Naive thymus-derived CD8-positive, alpha-beta T cell (primary cell): Measurements from ENCODE around the gene F12. TPM values are rescaled to one million over a fixed set of nuclear protein-coding genes. Genes with fewer than 3 reads are reported as not detected.
A peak's percentile ranks its signal among the peaks of the same experiment; 100 is the strongest.
"Not testable (repeated sequence)": the region's sequence is repeated elsewhere in the genome, so short reads cannot be mapped to it uniquely, and the experiment has no call there.

ENCODE experiments used
- ATAC-seq, 2 donors: fragments of 150-1000 bp; cut with Tn5 transposase in 1 of 2; sonication (Bioruptor Pico), chemical (Tn5 transposase) in 1 of 2; 1 replicate in 1 of 2; 2 replicates in 1 of 2; pipeline ENCODE4 v1.10.0; 2021; ENCODE audit warnings: mild to moderate bottlenecking in 2 of 2, moderate library complexity in 2 of 2
- POLR2A ChIA-PET: fragments of 350-600 bp; sonication (Branson Sonifier 250); formaldehyde crosslinking; loops from one replicate; lab custom pipeline; 2021; ENCODE audit warnings: antibody characterized with exemption; lab: Charles Lee
- DNase-seq, 10 donors: peaks; one replicate each; pipeline versions ENCODE4 v3.0.0 to v3.0.0-alpha.2; 2020 to 2022
- H3K27ac Mint-ChIP-seq, 10 donors: one replicate each; pipeline ENCODE4 v1.8.0; 2020 to 2022; ENCODE audit warnings: mild to moderate bottlenecking in 10 of 10, mixed read lengths in 10 of 10, moderate library complexity in 4 of 10, inconsistent platforms in 1 of 10
- H3K27me3 Mint-ChIP-seq, 5 donors: one replicate each; pipeline ENCODE4 v1.8.0; 2021 to 2022; ENCODE audit warnings: mixed read lengths in 5 of 5
- H3K36me3 Mint-ChIP-seq, 3 donors: one replicate each; pipeline ENCODE4 v1.8.0; 2020 to 2022; ENCODE audit warnings: mixed read lengths in 3 of 3, mild to moderate bottlenecking in 2 of 3, inconsistent platforms in 1 of 3
- H3K4me1 Mint-ChIP-seq, 4 donors: one replicate each; pipeline ENCODE4 v1.8.0; 2021 to 2022; ENCODE audit warnings: mixed read lengths in 4 of 4
- H3K4me3 Mint-ChIP-seq, 10 donors: one replicate each; pipeline ENCODE4 v1.8.0; 2020 to 2022; ENCODE audit warnings: mild to moderate bottlenecking in 10 of 10, mixed read lengths in 10 of 10, moderate library complexity in 6 of 10, inconsistent platforms in 1 of 10
- H3K9me3 Mint-ChIP-seq, 9 donors: one replicate each; pipeline ENCODE4 v1.8.0; 2020 to 2022; ENCODE audit warnings: mixed read lengths in 9 of 9, mild to moderate bottlenecking in 3 of 9, inconsistent platforms in 1 of 9, moderate library complexity in 1 of 9
- polyA plus RNA-seq, 3 donors: library from polyadenylated mRNA; unstranded; fragments of 300-500 nt; fragmentation: Illumina TruSeq; gene quantifications; one replicate each; pipeline ENCODE4 v1.2.3, GENCODE V29; 2021
- total RNA-seq, 8 experiments: library from RNA in 2 of 8; stranded (reverse) in 2 of 8; gene quantifications; one replicate each; pipeline ENCODE4 v1.2.3 and lab custom pipeline; 2021 to 2026

The F12 gene
- total and polyA plus RNA-seq, 5 experiments from 2014 or later: 0.21 to 0.26 (median 0.25) TPM; not detected in 2

- Mint-ChIP-seq H3K27me3 (no peaks in the 10 kb centered on the region), H3K4me1 (peaks cover 38 to 73% (median 72%) of the 10 kb centered on the region in 4 donors), H3K36me3 (peaks cover 0 to 33% (median 0%) of the 10 kb centered on the region in 3 donors), H3K9me3 (no peaks in the 10 kb centered on the region), H3K27ac (peak overlapping the region; percentile 89 to 98 (median 94)), H3K4me3 (peak overlapping the region; percentile 79 to 93 (median 88))
- DNase-seq: peak; percentile 36 to 78 (median 61)
- POLR2A ChIA-PET: interaction anchor here (0.9 to 13.2 kb wide), 5 partner anchors 6 to 66 kb away, joined by 3 to 247 read pairs (median 27); partner anchors contain the start of genes LMAN2 and RGS14
- ATAC-seq: peak; percentile 67
Observed at GRCh38 chr5:177362610-177363507, 46.5 kb downstream of the F12 start.

- no peak for ATAC-seq
- H3K27ac Mint-ChIP-seq: peak overlapping the region; percentile 89 to 98 (median 94)
- peaks cover 42 to 78% (median 77%) of the 10 kb centered on the region in 4 donors for H3K4me1 Mint-ChIP-seq
- no peaks in the 10 kb centered on the region for H3K27me3 Mint-ChIP-seq
- no peaks in the 10 kb centered on the region for H3K9me3 Mint-ChIP-seq
- H3K36me3 Mint-ChIP-seq: peaks cover 0 to 33% (median 0%) of the 10 kb centered on the region in 3 donors
- peak overlapping the region; percentile 79 to 93 (median 88) for H3K4me3 Mint-ChIP-seq
- POLR2A ChIA-PET: interaction anchor here (0.9 to 12.6 kb wide), 4 partner anchors 7 to 67 kb away, joined by 3 to 247 read pairs (median 16); partner anchors contain the start of genes GRK6 and LMAN2
- DNase-seq: no peak
Observed at GRCh38 chr5:177362292-177362609, 47.1 kb downstream of the F12 start.

DNA sequence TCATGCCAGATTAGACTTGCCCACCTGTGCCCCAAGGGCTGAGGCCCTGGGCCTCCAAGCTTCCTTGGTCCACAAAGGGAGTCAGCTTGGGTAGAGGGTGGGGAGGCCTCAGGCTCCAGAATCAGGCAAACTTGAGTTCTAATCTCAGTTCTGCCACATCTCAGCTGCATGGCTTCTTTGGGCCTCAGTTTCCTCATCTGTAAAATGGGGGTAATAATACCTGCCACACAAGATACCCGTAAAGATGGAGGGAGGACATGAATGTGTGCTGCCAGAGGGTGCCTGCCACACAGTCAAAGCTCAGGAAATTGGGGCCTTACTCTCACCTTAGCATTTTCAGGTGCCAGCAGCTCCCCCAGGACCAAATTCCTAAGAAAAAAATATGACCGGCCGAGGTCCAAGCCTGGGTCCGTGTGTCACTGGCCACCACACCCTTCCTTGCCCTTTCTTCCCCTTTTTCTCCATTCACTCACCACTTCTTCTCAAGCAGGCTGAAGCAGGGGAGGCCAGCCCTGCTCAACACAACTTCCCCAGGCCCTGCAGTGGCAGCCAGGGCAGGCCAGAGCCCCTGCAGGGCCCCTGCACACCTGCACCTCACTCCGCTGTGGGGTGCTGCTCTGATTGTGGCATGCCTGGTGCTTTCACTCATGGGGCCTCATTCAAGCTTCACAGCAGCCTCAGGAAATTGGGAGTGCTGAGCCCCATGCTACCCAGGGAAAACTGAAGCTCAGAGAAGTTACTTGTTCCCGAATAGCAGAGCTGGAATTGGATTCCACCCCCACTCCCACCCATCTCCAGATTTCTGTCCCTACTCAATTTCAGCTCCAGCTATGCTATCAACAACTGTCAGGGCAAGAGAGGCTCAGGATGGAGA lies 47.7 kb downstream of the F12 start:
- no peaks in the 10 kb centered on the region for H3K27me3 Mint-ChIP-seq
- H3K4me3 Mint-ChIP-seq: peak overlapping the region; percentile 79 to 93 (median 88)
- H3K36me3 Mint-ChIP-seq: peaks cover 0 to 31% (median 0%) of the 10 kb centered on the region in 3 donors
- peak overlapping the region; percentile 89 to 98 (median 94) for H3K27ac Mint-ChIP-seq
- peak in 1 of 2 donors; percentile 15 for ATAC-seq
- H3K4me1 Mint-ChIP-seq: peaks cover 48 to 84% (median 80%) of the 10 kb centered on the region in 4 donors
- DNase-seq: no peak
- POLR2A ChIA-PET: interaction anchor here (0.9 to 12.6 kb wide), 6 partner anchors 8 to 73 kb away, joined by 3 to 247 read pairs (median 4); partner anchors contain the start of genes GRK6 and LMAN2
- no peaks in the 10 kb centered on the region for H3K9me3 Mint-ChIP-seq

DNA sequence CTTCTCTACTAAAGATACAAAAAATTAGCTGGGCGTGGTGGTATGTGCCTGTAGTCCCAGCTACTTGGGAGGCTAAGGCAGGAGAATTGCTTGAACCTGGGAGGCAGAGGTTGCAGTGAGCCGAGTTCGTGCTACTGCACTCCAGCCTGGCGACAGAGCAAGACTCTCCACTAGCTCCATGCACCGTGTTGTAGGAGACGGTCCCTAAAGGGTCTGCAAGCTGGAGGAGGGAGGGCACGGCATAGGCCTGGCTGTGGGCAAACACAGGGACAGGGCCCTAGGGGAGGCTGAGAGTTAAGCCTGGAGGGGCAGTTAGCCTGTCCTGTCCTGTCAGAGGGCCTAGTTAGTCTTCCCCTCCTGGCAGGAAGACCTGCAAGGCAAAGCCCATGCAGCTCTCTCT lies 48.6 kb downstream of the F12 start:
- POLR2A ChIA-PET: interaction anchor here (1.1 to 12.6 kb wide), 4 partner anchors 9 to 65 kb away, joined by 3 to 247 read pairs (median 15); partner anchors contain the start of gene LMAN2
- peak overlapping the region; percentile 18 to 90 (median 81) for H3K4me3 Mint-ChIP-seq

GRCh38 chr5:177359860-177360259 lies 49.5 kb downstream of the F12 start:
- no peak for ATAC-seq
- POLR2A ChIA-PET: interaction anchor here (3.2 to 12.6 kb wide), 2 partner anchors 8 to 9 kb away, joined by 27 to 247 read pairs; partner anchors contain the start of gene LMAN2
- Mint-ChIP-seq H3K27ac (peak overlapping the region; percentile 91 to 99 (median 95)), H3K4me1 (peaks cover 45 to 92% (median 89%) of the 10 kb centered on the region in 4 donors), H3K36me3 (peaks cover 0 to 21% (median 1%) of the 10 kb centered on the region in 3 donors), H3K27me3 (no peaks in the 10 kb centered on the region), H3K9me3 (peaks cover 0 to 2% (median 0%) of the 10 kb centered on the region in 9 donors), H3K4me3 (peak overlapping the region; percentile 81 to 98 (median 86))
- no peak for DNase-seq

More for the DNA sequence above, 48.6 kb downstream of the F12 start:
- peaks cover 47 to 90% (median 84%) of the 10 kb centered on the region in 4 donors for H3K4me1 Mint-ChIP-seq
- not testable (repeated sequence) for ATAC-seq, H3K27me3 Mint-ChIP-seq, H3K9me3 Mint-ChIP-seq, DNase-seq
- peaks cover 0 to 24% (median 0%) of the 10 kb centered on the region in 3 donors for H3K36me3 Mint-ChIP-seq
- peak overlapping the region in 8 of 10 donors; percentile 24 to 94 (median 90) for H3K27ac Mint-ChIP-seq

DNA sequence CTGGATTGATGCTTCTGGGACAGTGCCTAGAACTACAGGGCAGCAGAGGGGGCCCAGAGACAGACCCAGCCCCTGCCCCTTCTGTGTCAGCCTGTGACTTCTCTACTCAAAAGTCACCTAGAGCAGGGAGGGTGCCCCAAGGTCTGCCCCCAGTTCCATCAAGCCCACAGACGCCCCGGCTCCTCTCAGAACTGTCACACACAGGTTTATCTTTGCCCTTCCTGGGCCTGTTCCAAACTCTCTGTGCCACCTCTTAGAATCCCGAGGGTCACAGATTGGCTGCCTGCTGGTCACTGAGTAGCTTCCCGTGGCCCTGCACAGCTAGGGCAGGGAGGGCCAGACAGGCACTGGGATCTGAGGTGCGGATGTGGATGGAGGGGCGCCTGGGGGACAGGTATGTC lies 49.9 kb downstream of the F12 start:
- H3K27ac Mint-ChIP-seq: peak overlapping the region; percentile 91 to 99 (median 95)
- POLR2A ChIA-PET: interaction anchor here (0.6 to 12.6 kb wide), 6 partner anchors 8 to 50 kb away, joined by 3 to 247 read pairs (median 6); partner anchors contain the start of genes LMAN2 and SLC34A1
- no peaks in the 10 kb centered on the region for H3K27me3 Mint-ChIP-seq
- H3K4me1 Mint-ChIP-seq: peaks cover 48 to 92% (median 89%) of the 10 kb centered on the region in 4 donors
- H3K4me3 Mint-ChIP-seq: peak overlapping the region; percentile 81 to 98 (median 86)
- ATAC-seq (no peak), DNase-seq (no peak)
- peaks cover 0 to 21% (median 1%) of the 10 kb centered on the region in 3 donors for H3K36me3 Mint-ChIP-seq
- peaks cover 0 to 2% (median 0%) of the 10 kb centered on the region in 9 donors for H3K9me3 Mint-ChIP-seq

DNA sequence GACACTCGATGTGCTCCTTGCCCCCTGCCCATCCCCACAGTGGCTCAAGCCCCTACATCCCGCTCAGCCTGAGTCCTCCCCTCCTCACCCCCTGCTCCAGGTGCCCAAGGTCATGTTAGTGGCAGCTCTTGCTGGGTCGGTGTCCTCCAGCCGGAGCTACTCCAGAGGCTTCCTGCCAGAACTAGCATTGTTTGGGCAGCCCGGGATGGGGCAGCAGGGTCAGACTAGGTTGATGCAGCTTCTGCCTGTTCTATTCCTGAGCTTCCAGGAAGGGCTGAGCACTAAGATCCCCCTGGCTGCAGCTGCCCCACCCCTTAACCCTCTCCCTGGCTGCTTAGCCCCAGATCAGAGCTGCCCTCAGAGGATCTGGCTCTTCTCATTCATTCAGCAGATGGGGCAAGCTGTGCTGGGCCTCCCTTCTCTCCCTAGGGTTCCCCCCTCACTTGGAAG lies 51.0 kb downstream of the F12 start:
- H3K27ac Mint-ChIP-seq: peak overlapping the region; percentile 91 to 99 (median 95)
- POLR2A ChIA-PET: interaction anchor here (1.0 to 12.6 kb wide), 9 partner anchors 11 to 49 kb away, joined by 3 to 247 read pairs (median 5); partner anchors contain the start of gene SLC34A1
- peak overlapping the region; percentile 81 to 98 (median 86) for H3K4me3 Mint-ChIP-seq
- ATAC-seq (no peak), DNase-seq (no peak)
- no peaks in the 10 kb centered on the region for H3K27me3 Mint-ChIP-seq
- H3K9me3 Mint-ChIP-seq: peaks cover 0 to 2% (median 0%) of the 10 kb centered on the region in 9 donors
- H3K36me3 Mint-ChIP-seq: peaks cover 0 to 16% (median 1%) of the 10 kb centered on the region in 3 donors
- peaks cover 47 to 89% (median 82%) of the 10 kb centered on the region in 4 donors for H3K4me1 Mint-ChIP-seq

DNA sequence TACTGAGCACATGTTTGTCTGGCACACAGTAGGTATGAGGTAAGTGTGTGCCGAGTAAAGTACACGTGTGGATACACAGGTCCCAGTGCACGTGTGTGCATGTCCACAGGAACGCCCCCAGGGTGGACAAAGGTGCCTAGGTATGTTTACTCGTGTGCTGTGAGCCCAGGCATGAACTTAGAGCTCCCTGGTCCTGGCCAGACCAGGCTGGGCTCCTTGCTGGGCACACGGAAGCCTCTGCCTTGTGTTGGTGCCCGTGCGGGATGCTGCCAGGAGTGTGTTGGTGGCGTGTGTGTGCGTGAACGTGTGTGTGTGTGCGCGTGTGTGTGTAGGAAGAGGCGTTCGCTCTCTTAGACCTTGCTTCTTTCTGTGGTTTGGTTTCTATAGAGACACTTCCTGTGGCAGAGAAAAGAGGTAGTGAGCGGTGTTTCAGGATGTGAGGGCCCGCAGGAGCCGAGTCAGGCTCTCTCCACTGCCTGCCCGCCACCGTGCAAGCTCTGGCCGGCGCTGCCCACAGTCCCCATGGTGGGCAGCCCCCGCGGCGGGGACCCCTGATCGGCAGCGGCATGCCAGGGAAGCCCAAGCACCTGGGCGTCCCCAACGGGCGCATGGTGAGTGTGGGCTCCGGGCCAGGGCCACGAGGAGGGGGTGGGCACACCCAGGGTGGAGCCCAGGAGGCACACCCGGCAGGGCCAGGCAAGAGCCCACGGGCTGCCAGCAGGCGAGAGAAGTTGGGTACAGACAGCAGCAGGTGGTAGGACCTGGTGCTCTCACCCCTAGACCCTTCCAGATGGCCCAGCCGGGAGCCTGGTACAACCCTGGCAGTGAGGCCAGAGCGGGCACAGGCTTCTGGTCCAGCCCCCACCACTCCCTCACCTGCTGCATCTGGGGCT lies 51.7 kb downstream of the F12 start, which contains the start of gene RGS14:
Gene RGS14 (plus strand): TSS at position 466 of the 893 bp plus-strand sequence. CDS start 101 bp downstream, at position 567.
- H3K27ac Mint-ChIP-seq: peak within 1 kb of the TSS; percentile 92 to 99 (median 96)
- H3K4me1 Mint-ChIP-seq: peaks cover 44 to 84% (median 80%) of the 10 kb centered on the region in 4 donors
- H3K4me3 Mint-ChIP-seq: peak within 1 kb of the TSS; percentile 81 to 98 (median 86)
- ATAC-seq: peak; percentile 87 to 93
- POLR2A ChIA-PET: interaction anchor here (1.0 to 12.6 kb wide), 11 partner anchors 12 to 68 kb away, joined by 3 to 247 read pairs (median 5); partner anchors contain the start of genes GRK6 and SLC34A1
- H3K27me3 Mint-ChIP-seq: no peaks in the 10 kb centered on the region
- peaks cover 0 to 15% (median 1%) of the 10 kb centered on the region in 3 donors for H3K36me3 Mint-ChIP-seq
- H3K9me3 Mint-ChIP-seq: peaks cover 0 to 2% (median 0%) of the 10 kb centered on the region in 9 donors
- peak; percentile 48 to 92 (median 73) for DNase-seq

GRCh38 chr5:177357146-177357458 lies 52.3 kb downstream of the F12 start:
- ATAC-seq (peak in 1 of 2 donors; percentile 12), DNase-seq (peak in 1 of 10 donors; percentile 7)
- Mint-ChIP-seq H3K27ac (peak overlapping the region; percentile 90 to 99 (median 94)), H3K36me3 (peaks cover 0 to 10% (median 1%) of the 10 kb centered on the region in 3 donors), H3K9me3 (peaks cover 0 to 2% (median 0%) of the 10 kb centered on the region in 9 donors), H3K4me1 (peaks cover 40 to 79% (median 75%) of the 10 kb centered on the region in 4 donors), H3K27me3 (no peaks in the 10 kb centered on the region), H3K4me3 (peak overlapping the region; percentile 81 to 98 (median 86))
- POLR2A ChIA-PET: interaction anchor here (0.5 to 12.6 kb wide), 8 partner anchors 12 to 132 kb away, joined by 3 to 247 read pairs (median 5); partner anchors contain the start of gene GRK6

DNA sequence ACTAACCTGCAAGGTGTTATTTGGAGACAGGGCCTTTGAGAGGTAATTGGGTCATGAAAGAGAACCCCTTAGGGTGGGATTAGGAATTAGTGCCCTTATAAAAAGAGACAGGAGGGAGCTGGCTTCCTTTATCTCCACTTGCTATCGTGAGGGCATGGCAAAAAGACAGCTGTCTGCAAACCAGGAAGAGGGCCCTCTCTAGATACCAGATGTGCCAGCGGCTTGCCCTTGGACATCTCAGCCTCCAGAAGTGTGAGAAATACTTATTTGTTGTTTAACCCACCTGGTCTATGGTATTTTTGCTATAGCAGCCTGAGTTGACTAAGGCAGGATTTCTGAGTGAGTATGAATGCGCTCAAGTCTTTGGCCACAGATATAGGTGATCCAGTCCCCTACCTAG lies 52.6 kb downstream of the F12 start:
- H3K27me3 Mint-ChIP-seq: no peaks in the 10 kb centered on the region
- H3K36me3 Mint-ChIP-seq: peaks cover 0 to 8% (median 1%) of the 10 kb centered on the region in 3 donors
- peak overlapping the region; percentile 81 to 98 (median 86) for H3K4me3 Mint-ChIP-seq
- DNase-seq (peak in 1 of 10 donors; percentile 18), ATAC-seq (no peak)
- peak overlapping the region; percentile 90 to 99 (median 94) for H3K27ac Mint-ChIP-seq
- H3K9me3 Mint-ChIP-seq: peaks cover 0 to 2% (median 0%) of the 10 kb centered on the region in 9 donors
- POLR2A ChIA-PET: interaction anchor here (0.5 to 12.6 kb wide), 12 partner anchors 13 to 241 kb away, joined by 3 to 247 read pairs (median 4); partner anchors contain the start of gene GRK6
- H3K4me1 Mint-ChIP-seq: peaks cover 38 to 79% (median 75%) of the 10 kb centered on the region in 4 donors
